SU-DHL-6 (cell line): ENCODE results near the gene PLIN4.

Experiments used
- H2AFZ ChIP-seq: fragments of 200-600 bp; sonication (generic); 2 replicates; pipeline ENCODE4 v1.6.1; 2014; ENCODE audit warnings: low read depth, mild to moderate bottlenecking, moderate library complexity, mixed read lengths, antibody characterized with exemption, low read length; ENCODE audit not compliant: severe bottlenecking
- H3F3A ChIP-seq: fragments of 200-600 bp; shearing (Covaris generic); 2 replicates; pipeline ENCODE4 v1.6.0; 2016; ENCODE audit warnings: antibody characterized with exemption, mild to moderate bottlenecking; ENCODE audit not compliant: insufficient read depth
- H3K27ac ChIP-seq: fragments of 200-600 bp; sonication (generic); 2 replicates; pipeline ENCODE4 v1.5.1; 2016; ENCODE audit warnings: low read depth, mild to moderate bottlenecking, low read length, moderate library complexity, mixed read lengths
- H3K27me3 ChIP-seq: fragments of 200-600 bp; sonication (generic), shearing (Covaris generic); 2 replicates; pipeline ENCODE4 v1.6.0; 2014; ENCODE audit warnings: mild to moderate bottlenecking, low read length
- H3K36me3 ChIP-seq: fragments of 200-600 bp; sonication (generic); 2 replicates; pipeline ENCODE4 v1.6.1; 2014; ENCODE audit warnings: mild to moderate bottlenecking, low read length, mixed read lengths
- H3K4me2 ChIP-seq: fragments of 300-600, 200-600 bp; shearing (Covaris generic), sonication (generic); 2 replicates; pipeline ENCODE4 v1.6.0; 2014; ENCODE audit warnings: low read length, low read depth, mild to moderate bottlenecking; ENCODE audit not compliant: poor library complexity, severe bottlenecking
- H3K4me3 ChIP-seq: fragments of 200-600 bp; sonication (generic); 2 replicates; pipeline ENCODE4 v1.5.1; 2014; ENCODE audit warnings: antibody characterized with exemption, low read length, mild to moderate bottlenecking, mixed read lengths; ENCODE audit not compliant: insufficient read depth, poor library complexity, severe bottlenecking
- H3K79me2 ChIP-seq: fragments of 200-600 bp; sonication (generic); 2 replicates; pipeline ENCODE4 v1.6.1; 2014; ENCODE audit warnings: mild to moderate bottlenecking, low read length, moderate library complexity; ENCODE audit not compliant: insufficient read depth
- H3K9ac ChIP-seq: fragments of 200-600 bp; sonication (generic); 2 replicates; pipeline ENCODE4 v1.7.0; 2014; ENCODE audit warnings: mild to moderate bottlenecking, low read length
- H3K9me2 ChIP-seq: fragments of 200-600 bp; sonication (generic); replicated peaks from 2 replicates; pipeline ENCODE4 v1.6.1; 2014; ENCODE audit warnings: low read length; ENCODE audit not compliant: insufficient read depth
- H3K9me3 ChIP-seq: fragments of 200-600 bp; sonication (generic); 2 replicates; pipeline ENCODE4 v1.6.1; 2014; ENCODE audit warnings: low read length, mixed read lengths; ENCODE audit not compliant: insufficient read depth
- H4K20me1 ChIP-seq: fragments of 200-600 bp; sonication (generic); 2 replicates; pipeline ENCODE4 v1.6.1; 2014; ENCODE audit warnings: low read depth, mild to moderate bottlenecking, antibody characterized with exemption, low read length, moderate library complexity, mixed read lengths
- CTCF ChIP-seq: fragments of 200-600 bp; sonication (generic); IDR thresholded peaks from one replicate; pipeline ENCODE4 v1.5.1; 2017; ENCODE audit warnings: antibody characterized with exemption, mild to moderate bottlenecking, low read length, moderate library complexity; ENCODE audit not compliant: insufficient read depth, poor library complexity, severe bottlenecking
- EZH2phosphoT487 ChIP-seq: fragments of 200-600 bp; sonication (generic), shearing (Covaris generic); conservative IDR thresholded peaks from 2 replicates; pipeline ENCODE4 v1.6.1; 2018; ENCODE audit warnings: mild to moderate bottlenecking, antibody characterized with exemption, low read length, moderate library complexity, mixed read lengths

The PLIN4 gene

GRCh38 chr19:4456476-4456842 is 61.8 kb downstream of the PLIN4 start:
- no peaks in the 10 kb centered on the region for H3K9me3 ChIP-seq
- H3K4me3 ChIP-seq = peak overlapping the region; percentile 56
- H3K4me2 ChIP-seq = peak overlapping the region; percentile 77
- H3K36me3 ChIP-seq = no peaks in the 10 kb centered on the region
- no peak overlapping the region for H3K27ac ChIP-seq
- no peaks in the 10 kb centered on the region for H3F3A ChIP-seq
- H2AFZ ChIP-seq = no peak overlapping the region
- peak overlapping the region; percentile 53 for H3K9ac ChIP-seq
- 0 out of 2 replicates have a peak, but pooled peaks cover 7% of the 10 kb centered on the region for H3K79me2 ChIP-seq
- no peaks in the 10 kb centered on the region for H4K20me1 ChIP-seq
- H3K27me3 ChIP-seq = no peaks in the 10 kb centered on the region
- no peaks in the 10 kb centered on the region for H3K9me2 ChIP-seq
- TF ChIP-seq CTCF (no peak), EZH2phosphoT487 (no peak)

- H4K20me1 ChIP-seq = no peaks in the 10 kb centered on the region
- H3F3A ChIP-seq = peaks cover 2% of the 10 kb centered on the region; the same call in 1 of the 2 replicates
- TF ChIP-seq CTCF (no peak), EZH2phosphoT487 (no peak)
- H3K27me3 ChIP-seq = no peaks in the 10 kb centered on the region
- H3K9me2 ChIP-seq = no peaks in the 10 kb centered on the region
- peak overlapping the region; percentile 53 for H3K9ac ChIP-seq
- no peaks in the 10 kb centered on the region for H3K9me3 ChIP-seq
- H3K4me2 ChIP-seq = peak overlapping the region; percentile 77
- no peak overlapping the region for H3K4me3 ChIP-seq
- H3K79me2 ChIP-seq = 0 out of 2 replicates have a peak, but pooled peaks cover 7% of the 10 kb centered on the region
- H3K27ac ChIP-seq = no peak overlapping the region
- H3K36me3 ChIP-seq = no peaks in the 10 kb centered on the region
- no peak overlapping the region for H2AFZ ChIP-seq
These were observed 62.4 kb downstream of the PLIN4 start for GRCh38 chr19:4455719-4456475.

GRCh38 chr19:4454747-4455718 is 63.3 kb downstream of the PLIN4 start:
- no peak overlapping the region for H3K4me3 ChIP-seq
- no peaks in the 10 kb centered on the region for H4K20me1 ChIP-seq
- no peak overlapping the region for H3K4me2 ChIP-seq

More at GRCh38 chr19:4454747-4455718, 63.3 kb downstream of the PLIN4 start:
- Histone ChIP-seq H3K27me3 (no peaks in the 10 kb centered on the region), H3K9me2 (no peaks in the 10 kb centered on the region), H3K27ac (no peak overlapping the region), H3K79me2 (0 out of 2 replicates have a peak, but pooled peaks cover 7% of the 10 kb centered on the region), H2AFZ (no peak overlapping the region), H3F3A (peaks cover 6% of the 10 kb centered on the region; the same call in 1 of the 2 replicates), H3K9ac (no peak overlapping the region), H3K36me3 (no peaks in the 10 kb centered on the region), H3K9me3 (no peaks in the 10 kb centered on the region)
- TF ChIP-seq EZH2phosphoT487 (no peak), CTCF (no peak)
